Esophagus mucosa (tissue), 1 donor: Measurements from ENCODE around the gene KLK7. TPM values are rescaled to one million over a fixed set of nuclear protein-coding genes. Genes with fewer than 3 reads are reported as not detected.

Experiments
- ATAC-seq: fragments of 200-7000 bp; cut with Tn5 transposase; one replicate; pipeline ENCODE4 v1.9.1; 2020
- total RNA-seq: library from RNA; stranded (reverse); gene quantifications from one replicate; pipeline ENCODE4 v1.2.4, GENCODE V29; 2023
- donor health status: DM: yes; HTN: yes; CAD: no.

The KLK7 gene
- 146 TPM for total RNA-seq

DNA sequence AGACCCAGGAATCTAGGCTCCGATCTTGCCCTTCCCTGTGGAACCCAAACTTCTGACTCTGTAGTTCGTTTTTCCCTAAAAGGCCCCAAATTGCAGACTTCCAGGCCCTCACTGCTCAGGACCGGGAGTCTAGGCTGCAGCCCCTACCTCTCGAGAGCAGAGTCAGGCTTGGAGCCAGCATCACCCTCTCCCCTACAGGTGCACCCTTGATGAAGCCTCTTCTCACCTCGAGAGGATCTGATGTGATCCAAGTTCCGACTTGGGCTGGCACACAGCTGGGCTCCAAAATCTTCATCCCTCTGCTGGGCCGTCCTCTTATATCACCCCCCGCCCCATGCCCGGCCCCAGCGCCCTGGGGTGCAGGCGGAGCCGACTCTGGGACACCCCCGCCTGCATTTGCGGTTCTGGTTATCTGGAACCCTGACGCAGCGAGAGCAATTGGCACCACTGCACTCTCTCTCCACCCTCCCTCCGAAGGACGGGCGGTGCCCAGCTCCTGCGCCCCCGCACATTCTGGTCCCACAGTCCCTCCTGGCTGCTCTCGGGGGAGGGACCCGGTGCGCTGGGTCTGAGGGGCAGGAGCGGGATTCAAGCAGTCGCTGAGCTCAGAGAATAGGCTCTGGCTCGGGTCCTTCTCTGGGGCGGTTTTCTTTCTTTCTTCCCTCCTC lies at the start of gene KLK7:
Gene KLK7, minus strand, starts transcription at position 293 of the 668 bp plus-strand sequence. CDS start 1,518 bp downstream, outside the sequence.
- peak; percentile 57 for ATAC-seq

DNA sequence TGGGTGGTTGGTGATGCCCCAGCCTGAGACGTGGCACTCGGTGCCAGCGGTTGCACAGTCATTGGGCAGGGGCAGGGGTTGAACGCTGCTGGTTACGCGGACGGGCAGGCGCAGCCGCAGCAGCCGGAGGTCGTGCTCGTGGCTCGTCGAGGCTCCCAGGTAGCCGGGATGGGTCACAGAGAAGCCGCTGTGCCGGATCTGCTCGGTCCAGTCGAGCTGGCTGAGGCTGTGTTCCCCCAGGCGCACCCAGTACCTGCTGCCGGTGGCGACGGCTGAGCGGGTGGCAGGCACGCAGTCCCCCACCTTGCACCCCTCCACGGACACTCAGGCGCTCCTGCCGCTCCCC lies 48.1 kb upstream of the KLK7 start:
- ATAC-seq = no peak

DNA sequence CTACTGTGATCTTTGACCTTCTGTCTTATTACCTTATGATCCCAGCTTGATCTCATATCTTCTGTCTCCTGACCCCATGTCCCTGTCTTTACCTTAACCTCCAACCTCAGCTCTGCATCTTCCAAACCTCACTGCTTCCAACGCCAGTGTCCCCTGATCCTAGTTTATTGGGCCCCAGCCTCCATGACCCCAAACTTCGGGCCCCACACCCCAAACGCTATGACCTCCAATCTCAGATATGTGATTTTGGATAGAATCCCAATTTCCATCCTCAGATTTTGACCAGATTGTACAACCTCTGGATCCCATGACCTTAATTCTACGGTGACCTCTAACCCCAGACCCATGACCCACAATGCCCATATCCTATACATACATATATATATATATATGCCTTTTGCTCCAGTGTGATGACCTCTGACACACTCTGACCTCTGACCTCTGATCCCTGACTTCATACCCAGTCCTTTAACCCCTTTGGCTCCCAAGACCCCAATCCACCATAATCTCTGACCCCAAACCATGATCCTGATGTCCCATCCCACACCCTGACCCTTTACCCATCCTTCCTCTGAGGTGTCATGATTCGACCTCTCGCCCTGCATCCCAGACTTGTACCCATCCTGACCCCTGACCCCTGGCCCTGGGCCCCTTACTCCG lies 47.6 kb upstream of the KLK7 start:
- no peak for ATAC-seq

DNA sequence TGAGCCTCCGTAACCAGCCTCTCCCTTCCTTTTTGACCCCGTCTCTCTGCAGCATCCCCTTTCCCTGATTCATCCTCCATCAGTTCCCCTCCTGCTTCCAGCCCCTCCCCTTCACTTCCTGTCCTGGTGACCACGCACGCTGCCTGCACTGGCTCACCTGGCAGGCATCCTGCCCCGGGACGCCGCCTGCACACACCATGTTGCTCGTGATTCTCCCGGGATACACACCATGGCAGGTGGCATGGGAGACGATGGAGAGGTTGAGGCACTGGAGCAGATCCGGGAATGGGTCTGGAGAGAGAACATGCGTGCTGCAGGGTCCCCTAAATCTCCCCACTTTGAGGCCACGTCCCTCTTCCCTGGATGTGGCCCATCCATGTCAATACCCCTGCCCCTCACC lies 46.9 kb upstream of the KLK7 start:
- no peak for ATAC-seq

DNA sequence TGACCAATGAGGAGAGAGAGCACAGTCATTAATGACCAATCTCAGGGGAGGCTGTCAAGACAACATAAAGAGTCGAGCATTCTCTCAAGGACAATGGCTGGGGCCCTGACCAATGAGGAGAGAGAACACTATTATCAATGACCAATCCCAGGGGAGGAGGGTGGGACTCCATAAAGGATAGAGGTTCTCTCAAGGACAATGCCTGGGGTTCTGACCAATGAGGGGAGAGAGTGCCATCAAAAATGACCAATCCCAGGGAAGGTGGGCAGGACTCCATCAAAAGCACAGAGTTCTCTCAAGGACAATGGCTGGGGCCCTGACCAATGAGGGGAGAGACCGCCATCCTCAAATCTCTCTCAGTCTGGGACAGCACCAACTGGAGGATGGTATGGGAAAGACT lies 46.0 kb upstream of the KLK7 start:
- ATAC-seq = peak; percentile 5

DNA sequence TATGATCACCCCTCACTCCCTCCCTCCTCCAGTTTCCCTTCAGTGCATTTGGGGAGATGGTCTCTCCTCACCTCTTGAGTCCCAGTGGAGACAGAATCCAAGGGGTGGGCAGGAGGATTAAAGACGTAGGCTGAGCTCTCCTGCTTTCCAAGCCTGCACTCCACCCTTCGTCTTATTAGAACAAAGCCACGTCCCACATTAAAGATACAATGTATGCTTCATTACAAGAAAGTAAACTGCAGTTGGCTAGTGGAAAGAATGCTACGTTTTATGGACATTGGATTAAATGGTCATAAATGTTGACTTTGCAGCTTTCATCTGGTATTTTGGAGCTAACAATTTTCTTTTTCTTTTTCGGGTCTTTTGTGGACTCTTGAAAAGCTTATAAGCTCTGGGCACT lies 44.2 kb upstream of the KLK7 start:
- no peak for ATAC-seq

DNA sequence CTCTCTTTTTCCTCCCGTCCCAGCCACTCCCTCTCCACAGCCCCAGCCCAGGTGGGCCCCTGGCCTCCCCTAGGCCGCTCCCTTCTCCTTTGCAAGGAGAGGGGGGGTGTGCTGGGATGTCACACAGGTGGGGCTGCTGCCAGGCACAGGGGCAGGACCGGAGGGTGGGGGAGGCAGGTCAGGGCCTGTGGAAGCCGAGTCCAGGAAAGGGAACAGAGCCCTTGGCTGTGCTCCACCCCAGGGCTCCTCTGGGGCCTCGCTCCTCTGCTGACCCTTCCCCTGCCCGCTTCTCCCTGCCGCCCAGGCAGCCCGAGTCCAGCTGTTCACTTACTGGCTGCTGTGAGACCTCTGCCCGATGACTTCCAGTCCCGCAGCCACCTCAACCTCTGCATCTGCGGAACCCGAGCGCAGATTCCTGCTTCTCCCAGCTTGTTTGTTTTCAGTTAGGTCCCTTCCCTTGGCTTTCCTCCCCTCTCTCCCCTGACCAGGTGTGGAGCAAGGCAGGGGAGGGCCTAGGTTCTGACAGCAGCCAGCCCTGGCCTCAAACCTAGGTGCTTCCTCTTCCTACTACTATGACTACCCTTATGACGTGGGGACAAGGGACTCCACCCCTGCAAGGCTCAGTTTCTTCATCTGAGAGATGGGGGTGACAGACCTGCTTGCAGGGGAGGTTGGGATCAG lies 43.5 kb upstream of the KLK7 start:
- ATAC-seq = peak; percentile 72

DNA sequence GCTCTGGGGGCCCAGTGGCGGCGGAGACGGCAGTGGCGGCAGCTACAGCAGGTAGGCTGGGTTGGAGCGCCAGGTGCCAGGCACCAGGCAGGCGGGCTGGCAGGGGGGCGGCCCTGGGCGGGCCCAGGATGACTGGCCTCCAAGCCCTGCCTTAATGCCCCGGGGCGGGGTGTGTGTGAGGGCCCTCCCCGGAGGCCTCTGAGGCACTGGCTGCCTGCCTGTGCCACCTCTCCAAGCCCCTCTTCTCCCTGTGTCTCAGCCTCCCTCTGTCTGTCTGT lies 42.8 kb upstream of the KLK7 start, which contains the start of gene KLK11:
Gene KLK11, minus strand, starts transcription at position 63 of the 278 bp plus-strand sequence. CDS start 985 bp downstream, outside the sequence.
- ATAC-seq = peak; percentile 79

DNA sequence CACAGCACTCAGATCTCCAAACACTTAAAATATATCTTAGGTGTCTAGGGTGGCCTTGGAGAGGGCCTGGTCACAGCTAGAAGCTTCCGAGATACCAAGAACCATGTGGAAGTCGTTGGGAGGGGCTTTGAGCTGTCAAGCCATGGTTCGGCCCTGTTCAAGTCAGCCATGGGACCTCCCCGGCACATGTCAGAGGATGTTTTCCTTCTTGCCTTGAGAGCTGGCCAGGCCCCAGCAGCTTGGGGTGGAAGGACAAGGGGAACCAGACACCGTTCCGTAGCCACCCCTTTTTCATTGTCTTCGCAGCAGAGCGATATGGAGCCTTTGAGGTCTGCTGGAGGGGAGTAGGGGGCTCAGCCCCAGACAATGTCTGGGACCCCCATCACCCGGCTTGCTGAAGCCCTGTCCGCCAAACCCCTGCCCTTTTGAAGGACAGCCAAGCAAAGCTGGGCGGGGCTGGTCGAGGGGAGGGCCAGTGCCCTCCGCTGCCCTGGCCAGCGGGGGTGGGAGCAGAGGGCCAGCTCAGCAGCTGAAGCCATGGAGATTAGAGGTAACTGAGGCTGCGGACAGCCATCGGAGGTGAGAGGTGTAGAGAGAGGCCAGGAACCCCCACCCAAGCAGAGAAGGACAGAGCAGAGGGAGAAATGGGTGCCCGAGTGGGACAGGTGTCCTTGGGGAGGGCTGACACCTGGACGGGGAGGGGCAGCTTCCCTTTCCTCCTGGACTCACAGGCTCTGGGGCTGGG lies 42.3 kb upstream of the KLK7 start:
- peak; percentile 8 for ATAC-seq

DNA sequence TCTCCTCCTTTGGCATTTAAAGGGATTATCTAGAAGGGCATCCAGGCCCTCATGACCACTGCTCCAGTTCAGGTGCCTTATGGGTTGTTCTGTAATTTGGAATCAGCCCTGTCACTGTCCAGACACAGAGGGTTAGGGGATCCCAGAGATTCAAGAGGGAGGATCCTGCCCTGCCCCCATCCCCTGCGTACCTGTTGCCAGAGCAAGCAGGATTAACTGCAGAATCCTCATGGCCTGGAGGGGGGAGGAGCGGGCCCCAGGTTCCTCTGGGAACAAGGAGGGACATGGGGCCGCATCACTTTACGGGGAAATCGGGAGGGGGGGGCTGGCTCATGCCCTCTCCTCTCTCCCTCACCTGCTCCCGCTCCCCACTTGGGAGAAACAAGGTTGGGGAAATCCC lies 41.7 kb upstream of the KLK7 start:
- no peak for ATAC-seq

DNA sequence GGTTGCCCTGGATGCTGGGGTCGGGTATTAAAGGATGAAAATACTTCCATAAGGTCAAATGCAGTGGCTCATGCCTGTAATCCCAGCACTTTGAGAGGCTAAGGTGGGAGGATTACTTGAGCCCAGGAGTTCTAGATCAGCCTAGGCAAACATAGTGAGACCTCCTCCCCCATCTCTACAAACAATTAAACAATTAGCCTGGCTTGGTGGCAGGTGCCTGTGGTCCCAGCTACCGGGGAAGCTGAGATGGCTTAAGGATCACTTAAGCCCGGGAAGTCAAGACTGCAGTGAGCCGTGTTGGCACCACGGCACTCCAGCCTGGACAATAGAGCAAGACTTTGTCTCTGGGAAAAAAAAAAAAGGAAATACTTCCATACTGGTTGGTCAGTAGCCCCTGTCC lies 41.2 kb upstream of the KLK7 start:
- ATAC-seq = no peak

DNA sequence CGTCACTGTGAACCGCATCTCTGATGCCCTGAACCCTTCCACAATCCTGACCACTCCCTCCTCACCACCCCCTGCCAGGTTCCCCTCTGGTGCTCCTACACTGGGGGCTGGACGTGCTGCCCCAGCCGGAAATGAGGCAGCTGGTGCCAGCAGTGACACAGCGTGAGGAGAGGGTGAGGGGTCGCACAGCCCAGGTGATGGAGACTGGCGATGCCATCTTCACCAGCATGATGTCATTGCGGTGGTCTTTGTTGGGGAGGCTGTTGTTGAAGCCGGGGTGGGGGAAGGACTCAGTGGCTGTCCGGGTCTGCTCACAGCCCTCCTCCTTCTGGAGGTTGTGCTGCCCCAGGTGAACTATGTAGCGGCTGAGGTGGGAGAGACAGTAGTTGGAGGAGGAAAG lies 40.2 kb upstream of the KLK7 start:
- ATAC-seq = no peak

DNA sequence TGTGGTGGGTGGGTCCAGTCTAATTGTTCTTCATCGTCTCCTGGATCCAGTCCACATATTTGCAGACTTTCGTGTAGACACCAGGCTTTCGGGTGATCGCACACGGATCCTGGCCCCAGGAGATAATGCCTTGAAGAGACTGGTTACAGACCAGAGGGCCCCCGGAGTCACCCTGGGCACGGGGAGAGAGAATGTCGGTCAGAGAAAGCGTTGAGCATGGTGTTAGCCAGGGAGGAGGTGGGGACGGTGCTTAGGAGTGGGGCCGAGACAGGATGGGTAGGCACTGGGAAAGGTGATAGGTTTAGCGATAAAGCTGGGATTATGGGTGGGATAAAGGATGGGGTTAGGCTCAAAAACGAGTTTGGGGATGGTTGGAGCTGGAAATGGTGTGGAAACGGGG lies 38.8 kb upstream of the KLK7 start:
- no peak for ATAC-seq

DNA sequence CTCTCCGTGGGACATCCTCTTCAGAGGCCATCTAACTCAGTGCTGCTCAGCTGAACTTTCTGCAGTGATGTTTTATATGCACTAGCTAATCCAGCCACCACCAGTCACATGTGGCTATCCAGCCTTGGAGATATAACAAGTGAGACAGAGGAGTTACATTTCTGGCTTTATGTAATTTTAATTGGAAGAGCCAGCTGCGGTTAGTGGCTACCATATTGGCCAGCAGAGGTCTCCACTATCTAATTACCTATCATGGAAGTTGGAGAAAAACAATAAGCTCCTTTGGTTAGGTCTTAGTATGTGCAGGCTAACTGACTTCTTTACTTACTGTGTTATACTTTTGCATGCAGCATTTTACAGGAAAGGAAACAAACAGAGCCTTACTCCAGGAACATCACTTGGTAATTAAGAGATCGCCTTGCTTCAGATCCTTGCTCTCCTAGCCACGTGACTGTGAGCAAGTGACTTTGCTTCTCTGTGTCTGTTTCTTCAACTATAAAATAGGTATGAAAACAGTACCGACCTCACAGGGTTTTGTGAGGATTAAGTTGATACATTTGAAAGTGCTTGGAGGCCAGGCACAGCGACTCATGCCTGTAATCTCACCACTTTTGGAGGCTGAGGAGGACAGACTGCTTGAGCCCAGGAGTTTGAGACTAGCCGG lies 37.4 kb upstream of the KLK7 start:
- ATAC-seq = peak; percentile 0

DNA sequence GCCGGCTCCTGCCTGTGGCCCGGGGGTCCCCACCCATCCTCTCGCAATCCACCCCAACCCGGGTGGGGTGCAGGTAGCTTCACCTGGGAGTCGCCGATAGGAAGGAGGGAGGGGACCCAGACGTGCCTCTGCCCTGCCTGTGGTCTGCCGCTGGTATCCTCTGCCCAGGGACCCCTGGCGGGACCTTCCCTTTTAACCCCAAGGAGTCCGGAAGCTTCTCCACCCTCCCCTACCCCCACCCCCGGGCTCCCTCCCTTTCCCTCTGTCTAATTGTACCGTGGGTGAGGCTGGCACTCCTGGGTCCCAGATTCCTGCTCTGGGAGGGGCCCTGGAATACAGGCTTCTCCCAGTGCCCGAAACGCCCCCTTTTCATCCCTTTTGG lies 35.8 kb upstream of the KLK7 start, which contains the start of gene KLK10:
Gene KLK10, minus strand, starts transcription at position 166 of the 382 bp plus-strand sequence. CDS start 579 bp downstream, outside the sequence.
- peak; percentile 39 for ATAC-seq

DNA sequence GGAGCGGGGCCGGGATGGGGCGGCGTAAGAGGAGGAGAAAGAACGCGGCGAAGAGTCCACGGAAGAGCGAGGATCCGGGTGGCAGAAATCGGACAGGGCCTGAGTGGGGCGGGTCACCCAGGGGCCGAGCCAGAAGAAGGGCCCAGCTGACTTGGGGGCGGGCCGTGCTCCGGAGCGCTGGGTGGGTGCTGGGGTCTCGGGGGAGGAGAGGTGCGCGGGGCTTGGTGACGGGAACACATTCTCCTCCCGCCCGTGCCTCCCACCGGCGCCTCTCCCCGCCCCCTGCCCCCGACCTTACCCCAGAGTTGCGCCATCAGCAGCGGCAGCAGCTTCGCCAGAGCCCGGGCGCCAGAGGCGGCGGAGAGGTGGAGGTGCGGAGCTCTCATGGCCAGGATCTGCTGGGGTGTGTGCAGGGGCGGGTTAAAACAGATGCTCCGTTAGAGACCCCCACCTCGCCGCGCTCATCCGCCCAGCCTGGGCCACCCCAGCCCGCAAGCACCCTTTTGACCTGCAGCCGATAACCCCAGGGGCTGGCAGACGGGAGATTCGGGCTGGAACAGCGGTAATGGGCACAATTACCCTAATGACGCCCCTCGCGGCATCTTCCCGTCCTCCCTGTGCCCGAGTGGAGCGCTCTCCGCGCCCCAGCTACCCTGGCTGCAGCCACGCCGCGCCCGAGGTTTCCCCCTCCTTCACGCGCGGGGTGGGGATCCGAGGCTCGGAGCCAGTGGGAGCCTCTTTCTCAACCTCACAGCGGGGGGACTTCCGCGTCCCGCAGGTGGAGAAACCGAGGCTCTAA lies 35.2 kb upstream of the KLK7 start:
- ATAC-seq = peak; percentile 59

DNA sequence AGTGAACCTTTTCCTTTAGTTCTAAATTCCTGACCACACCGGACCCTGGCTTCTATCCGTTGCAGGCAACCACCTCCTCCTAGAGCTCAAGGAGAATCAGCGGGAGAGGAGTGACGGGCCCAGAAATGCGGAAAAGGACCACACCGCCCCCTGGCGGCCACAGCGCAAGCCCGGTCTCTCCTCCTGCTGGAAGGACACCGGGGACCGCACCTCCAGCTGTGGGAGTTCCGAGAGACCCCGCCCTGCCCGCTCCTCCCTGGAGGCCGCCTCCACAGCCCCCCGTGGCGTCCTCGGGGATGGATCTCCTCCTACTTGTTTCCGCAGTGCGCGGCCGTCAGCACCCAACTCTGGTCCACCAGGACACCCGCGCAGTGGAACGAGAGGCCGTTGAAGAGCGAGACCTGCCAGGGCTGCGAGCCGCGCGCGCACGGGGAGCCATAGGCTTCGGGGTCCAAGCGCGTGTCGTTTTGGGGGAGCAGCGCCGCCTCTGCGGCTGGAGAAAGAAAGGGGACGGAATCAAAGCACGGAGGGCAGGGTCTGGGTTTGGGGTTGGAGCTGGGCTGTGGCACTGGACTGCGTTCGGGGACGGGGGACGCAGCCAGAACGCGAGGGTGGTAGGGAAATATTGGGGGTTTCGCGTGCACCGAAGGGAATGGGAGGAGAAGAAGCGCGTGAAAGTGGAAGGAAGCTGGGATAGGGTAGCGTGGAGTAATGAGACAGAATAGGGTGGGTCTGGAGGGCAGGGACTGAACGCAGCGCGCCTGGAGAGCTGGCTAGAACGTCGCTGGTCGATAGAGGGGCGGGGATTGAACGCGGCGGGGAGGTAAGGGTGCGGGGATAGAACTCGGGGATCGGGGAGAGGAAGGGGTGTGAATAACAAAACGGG lies 33.3 kb upstream of the KLK7 start:
- ATAC-seq = peak; percentile 35

DNA sequence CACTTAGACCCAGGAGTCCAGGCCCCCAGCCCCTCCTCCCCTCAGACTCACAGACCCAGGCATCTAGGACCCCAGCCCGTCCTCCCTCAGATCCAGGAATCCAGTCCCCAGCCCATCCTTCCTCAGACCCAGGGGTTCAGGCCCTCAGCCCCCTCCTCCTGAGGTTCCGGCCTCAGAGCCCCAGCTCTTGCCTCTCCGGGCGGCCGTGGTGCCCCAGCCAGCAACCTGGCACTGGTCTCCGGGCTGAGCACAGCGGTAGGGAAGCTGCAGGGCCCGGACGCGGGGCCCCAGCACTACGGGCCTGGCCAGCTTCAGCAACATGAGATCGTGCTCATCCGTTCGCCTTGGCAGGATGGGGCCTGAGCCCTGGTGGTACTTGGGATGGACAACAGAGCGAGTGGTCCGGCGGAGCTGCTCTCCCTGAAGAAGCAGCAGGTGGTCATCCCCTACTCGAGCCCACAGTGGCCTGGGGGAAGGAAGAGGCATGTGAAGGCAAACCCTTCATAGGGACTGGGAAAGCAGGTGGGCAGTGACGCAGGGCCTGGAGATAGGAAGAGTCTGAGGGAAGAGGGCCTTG lies 32.1 kb upstream of the KLK7 start:
- ATAC-seq = no peak

DNA sequence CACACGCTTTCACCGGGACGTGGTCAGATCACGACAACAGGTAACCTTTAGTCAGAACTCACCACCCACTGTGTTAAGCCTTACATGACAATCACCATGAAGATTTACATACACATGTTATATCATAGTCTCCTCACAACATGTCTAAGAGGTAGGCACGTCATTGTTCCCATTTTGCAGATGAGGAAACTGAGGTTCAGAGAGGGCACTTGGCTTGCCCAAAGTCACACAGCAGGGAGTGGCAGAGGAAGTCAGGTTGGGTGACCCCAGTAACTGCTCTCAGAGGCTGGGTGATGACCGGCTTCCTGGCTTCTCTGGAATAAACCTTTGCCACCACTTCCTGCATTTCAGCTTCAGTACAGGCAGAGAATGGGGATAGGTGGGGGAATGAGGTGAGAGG lies 30.5 kb upstream of the KLK7 start:
- ATAC-seq = no peak

DNA sequence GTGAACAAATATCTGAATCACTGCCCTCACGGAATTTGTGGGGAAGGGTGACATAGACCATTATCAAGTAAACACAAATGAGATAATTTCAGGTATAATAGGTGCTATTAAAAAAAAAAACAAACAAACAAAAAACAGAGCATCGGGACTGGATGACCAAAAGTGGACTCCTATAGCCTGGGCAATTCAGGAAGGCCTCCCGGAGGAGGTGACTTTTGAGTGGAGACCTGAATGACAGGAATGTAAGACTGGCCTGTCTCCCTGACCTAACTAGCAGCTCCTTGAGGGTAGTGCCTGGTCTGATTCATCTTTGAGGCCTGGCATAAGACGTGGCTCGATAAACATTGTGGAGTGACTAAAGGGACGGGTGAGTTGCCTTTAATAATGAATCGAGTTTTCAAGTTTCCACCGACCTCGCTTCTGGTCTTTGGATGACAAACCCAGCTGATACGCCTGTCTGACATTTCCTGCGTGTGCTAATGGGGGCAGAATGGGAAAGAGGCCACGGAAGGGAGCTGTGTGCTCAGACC lies 29.0 kb upstream of the KLK7 start:
- peak; percentile 19 for ATAC-seq
